Chondrocyte (in vitro differentiated cells): Measurements from ENCODE around the gene CYBRD1. TPM values are rescaled to one million over a fixed set of nuclear protein-coding genes. Genes with fewer than 3 reads are reported as not detected.

Source experiments
- DNase-seq: peaks from one replicate; pipeline ENCODE4 v3.0.0; 2021; ENCODE audit warnings: mixed read lengths, low spot score
- H3K27ac Mint-ChIP-seq: one replicate; pipeline ENCODE4 v1.8.0; 2021; ENCODE audit warnings: mild to moderate bottlenecking, moderate library complexity, mixed read lengths; ENCODE audit not compliant: unreplicated experiment
- H3K27me3 Mint-ChIP-seq: 2 replicates; pipeline ENCODE4 v1.8.0; 2021; ENCODE audit warnings: low read depth, mixed read lengths
- H3K36me3 Mint-ChIP-seq: 2 replicates; pipeline ENCODE4 v1.8.0; 2021; ENCODE audit warnings: low read depth, mixed read lengths
- H3K4me1 Mint-ChIP-seq: 2 replicates; pipeline ENCODE4 v1.8.0; 2021; ENCODE audit warnings: low read depth, mild to moderate bottlenecking, mixed read lengths
- H3K4me3 Mint-ChIP-seq: one replicate; pipeline ENCODE4 v1.8.0; 2021; ENCODE audit warnings: mild to moderate bottlenecking, moderate library complexity, mixed read lengths; ENCODE audit not compliant: unreplicated experiment
- H3K9me3 Mint-ChIP-seq: 2 replicates; pipeline ENCODE4 v1.8.0; 2021; ENCODE audit warnings: low read depth, mixed read lengths
- CTCF ChIP-seq: fragments of 200-600 bp; sonication (generic); IDR thresholded peaks from 2 replicates; pipeline ENCODE4 v1.5.0; 2021; ENCODE audit warnings: antibody characterized with exemption, mild to moderate bottlenecking, moderate library complexity
- total RNA-seq: library from RNA; stranded (reverse); gene quantifications from 3 replicates; pipeline ENCODE4 v1.2.1, GENCODE V29; 2021

CYBRD1 gene
- total RNA-seq, 1 donor from 2014 or later = 84.5 TPM

GRCh38 chr2:171551836-171552235 is 29.6 kb downstream of the CYBRD1 start:
- Mint-ChIP-seq H3K27ac (no peak overlapping the region), H3K9me3 (no peaks in the 10 kb centered on the region), H3K4me1 (peaks cover 9% of the 10 kb centered on the region), H3K27me3 (no peaks in the 10 kb centered on the region), H3K4me3 (no peak overlapping the region), H3K36me3 (peaks cover 20% of the 10 kb centered on the region)
- DNase-seq = no peak
- no peak for TF ChIP-seq CTCF

- no peak for TF ChIP-seq CTCF
- no peaks in the 10 kb centered on the region for H3K27me3 Mint-ChIP-seq
- H3K36me3 Mint-ChIP-seq = peaks cover 19% of the 10 kb centered on the region
- no peak for DNase-seq
- no peak overlapping the region for H3K27ac Mint-ChIP-seq
- no peaks in the 10 kb centered on the region for H3K9me3 Mint-ChIP-seq
- no peak overlapping the region for H3K4me3 Mint-ChIP-seq
- H3K4me1 Mint-ChIP-seq = peaks cover 9% of the 10 kb centered on the region
These were observed 31.0 kb downstream of the CYBRD1 start for GRCh38 chr2:171553236-171553635.

GRCh38 chr2:171553858-171554257 is 31.6 kb downstream of the CYBRD1 start:
- Mint-ChIP-seq H3K36me3 (peaks cover 20% of the 10 kb centered on the region), H3K4me3 (no peak overlapping the region), H3K4me1 (peaks cover 9% of the 10 kb centered on the region), H3K27ac (no peak overlapping the region), H3K27me3 (no peaks in the 10 kb centered on the region), H3K9me3 (no peaks in the 10 kb centered on the region)
- no peak for DNase-seq
- no peak for TF ChIP-seq CTCF

- Mint-ChIP-seq H3K4me1 (peaks cover 7% of the 10 kb centered on the region), H3K27ac (no peak overlapping the region), H3K9me3 (no peaks in the 10 kb centered on the region), H3K36me3 (peaks cover 20% of the 10 kb centered on the region), H3K27me3 (no peaks in the 10 kb centered on the region), H3K4me3 (no peak overlapping the region)
- no peak for DNase-seq
- no peak for TF ChIP-seq CTCF
These were observed 32.8 kb downstream of the CYBRD1 start for GRCh38 chr2:171554991-171555615.

- no peak for TF ChIP-seq CTCF
- H3K27me3 Mint-ChIP-seq = no peaks in the 10 kb centered on the region
- no peaks in the 10 kb centered on the region for H3K4me1 Mint-ChIP-seq
- H3K4me3 Mint-ChIP-seq = no peak overlapping the region
- H3K9me3 Mint-ChIP-seq = no peaks in the 10 kb centered on the region
- no peak for DNase-seq
- H3K27ac Mint-ChIP-seq = no peak overlapping the region
- H3K36me3 Mint-ChIP-seq = peaks cover 18% of the 10 kb centered on the region
These were observed 35.1 kb downstream of the CYBRD1 start for GRCh38 chr2:171557363-171557762.
